Fibroblast of lung (primary cell): ENCODE results near the gene SRC.

Experiments used
- EZH2 ChIP-seq: IDR thresholded peaks from 2 replicates; pipeline ENCODE4 v1.5.1; 2012; ENCODE audit warnings: low read length, control low read depth, mild to moderate bottlenecking; ENCODE audit errors: missing control alignments
- TF ChIP-seq, protein P1 (sequence below), 2 donors: IDR thresholded peaks in 1 of 2; conservative IDR thresholded peaks in 1 of 2; 1 replicate in 1 of 2; 2 replicates in 1 of 2; pipeline ENCODE4 v1.5.1; 2011 to 2012; ENCODE audit warnings: low read length in 2 of 2, control low read depth in 1 of 2, inconsistent platforms in 1 of 2, low read depth in 1 of 2, mild to moderate bottlenecking in 1 of 2

DNA sequence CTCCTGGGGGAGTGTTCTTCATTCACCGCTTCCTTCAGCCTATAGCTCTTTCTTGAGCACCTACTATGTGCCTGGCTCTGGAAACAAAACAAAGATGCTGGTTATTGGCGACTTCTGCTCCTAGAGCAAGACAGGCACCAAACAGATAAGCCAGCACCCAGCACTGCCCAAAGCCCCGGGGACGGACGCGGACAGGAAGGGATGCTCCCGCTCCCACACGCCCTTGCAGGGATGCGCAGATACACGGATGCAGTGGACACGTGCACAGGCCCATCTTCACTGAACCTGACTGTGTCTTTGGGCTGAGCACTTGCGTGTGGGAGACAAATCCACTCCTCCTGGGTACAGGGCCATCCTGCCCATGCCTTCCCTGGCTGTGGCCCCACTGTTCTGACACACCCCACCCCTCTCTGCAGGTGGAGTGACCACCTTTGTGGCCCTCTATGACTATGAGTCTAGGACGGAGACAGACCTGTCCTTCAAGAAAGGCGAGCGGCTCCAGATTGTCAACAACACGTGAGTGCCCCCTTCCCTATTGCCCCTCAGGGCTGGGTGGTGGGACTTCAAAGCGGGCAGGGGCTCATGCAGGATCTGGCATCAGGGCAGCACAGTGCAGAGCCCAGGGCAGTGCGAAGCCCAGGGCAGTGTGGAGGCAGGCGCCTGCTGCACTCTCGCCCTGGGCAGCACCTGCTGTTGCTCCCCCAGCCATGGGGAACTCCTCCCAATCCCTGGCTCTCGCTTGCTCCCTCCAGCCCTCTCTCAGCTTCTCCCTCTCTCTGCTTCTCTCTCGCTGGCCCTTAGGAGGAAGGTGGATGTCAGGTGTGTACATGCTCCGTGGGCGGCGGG is 39.9 kb downstream of the SRC start:
- TF ChIP-seq, protein P1, sequence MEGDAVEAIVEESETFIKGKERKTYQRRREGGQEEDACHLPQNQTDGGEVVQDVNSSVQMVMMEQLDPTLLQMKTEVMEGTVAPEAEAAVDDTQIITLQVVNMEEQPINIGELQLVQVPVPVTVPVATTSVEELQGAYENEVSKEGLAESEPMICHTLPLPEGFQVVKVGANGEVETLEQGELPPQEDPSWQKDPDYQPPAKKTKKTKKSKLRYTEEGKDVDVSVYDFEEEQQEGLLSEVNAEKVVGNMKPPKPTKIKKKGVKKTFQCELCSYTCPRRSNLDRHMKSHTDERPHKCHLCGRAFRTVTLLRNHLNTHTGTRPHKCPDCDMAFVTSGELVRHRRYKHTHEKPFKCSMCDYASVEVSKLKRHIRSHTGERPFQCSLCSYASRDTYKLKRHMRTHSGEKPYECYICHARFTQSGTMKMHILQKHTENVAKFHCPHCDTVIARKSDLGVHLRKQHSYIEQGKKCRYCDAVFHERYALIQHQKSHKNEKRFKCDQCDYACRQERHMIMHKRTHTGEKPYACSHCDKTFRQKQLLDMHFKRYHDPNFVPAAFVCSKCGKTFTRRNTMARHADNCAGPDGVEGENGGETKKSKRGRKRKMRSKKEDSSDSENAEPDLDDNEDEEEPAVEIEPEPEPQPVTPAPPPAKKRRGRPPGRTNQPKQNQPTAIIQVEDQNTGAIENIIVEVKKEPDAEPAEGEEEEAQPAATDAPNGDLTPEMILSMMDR (conservative IDR thresholded peaks at IDR 0.05 in 1 of 2, IDR thresholded peaks at IDR 0.05 in 1 of 2; ENCODE audit: low read depth in 1 of 2, low read length in 2 of 2) = no peak
- no peak for TF ChIP-seq EZH2
